ENCODE results near the gene TESK2. TPM values are rescaled to one million over a fixed set of nuclear protein-coding genes. Genes with fewer than 3 reads are reported as not detected.

TESK2 gene
- total RNA-seq, 1 experiment from 2014 or later: 1.5 TPM

DNA sequence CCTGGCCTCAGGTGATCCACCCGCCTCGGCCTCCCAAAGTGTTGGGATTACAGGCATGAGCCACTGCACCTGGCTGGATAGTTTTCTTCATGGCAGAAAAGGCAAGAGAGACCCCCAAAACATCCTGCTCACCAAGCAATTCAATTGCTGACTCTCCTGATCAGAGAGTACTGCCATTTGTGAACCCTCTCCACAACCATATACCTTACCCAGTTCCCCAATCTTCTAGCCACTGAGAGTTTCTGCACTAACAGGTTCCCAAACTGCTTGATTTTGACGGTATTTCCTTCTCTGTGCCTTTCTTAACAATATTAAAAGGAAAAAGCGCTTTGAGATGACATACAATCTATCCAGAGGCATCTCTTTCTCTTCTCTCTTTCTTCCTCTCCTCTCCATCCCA, 110.8 kb downstream of the TESK2 start:
- Histone ChIP-seq H3K9ac (ENCODE audit: low read length) (no peak overlapping the region), H3K27ac (ENCODE audit: low read length) (no peak overlapping the region), H3K4me3 (ENCODE audit: low read length) (no peak overlapping the region), H4K20me1 (ENCODE audit: insufficient read depth, low read depth, low read length) (no peaks in the 10 kb centered on the region), H3K9me3 (ENCODE audit: low read length) (no peaks in the 10 kb centered on the region), H3K27me3 (ENCODE audit: low read length) (no peaks in the 10 kb centered on the region), H3K4me2 (ENCODE audit: low read depth, low read length, poor library complexity, severe bottlenecking) (no peak overlapping the region), H3K9me2 (replicated peaks; ENCODE audit: insufficient read depth, low read length) (no peaks in the 10 kb centered on the region), H3K4me1 (ENCODE audit: low read length) (no peaks in the 10 kb centered on the region), H2AFZ (ENCODE audit: low read length) (no peak overlapping the region), H3K36me3 (ENCODE audit: insufficient read depth, low read length) (no peaks in the 10 kb centered on the region), H3K79me2 (ENCODE audit: low read length) (no peaks in the 10 kb centered on the region)
- DNase-seq: no peak

DNA sequence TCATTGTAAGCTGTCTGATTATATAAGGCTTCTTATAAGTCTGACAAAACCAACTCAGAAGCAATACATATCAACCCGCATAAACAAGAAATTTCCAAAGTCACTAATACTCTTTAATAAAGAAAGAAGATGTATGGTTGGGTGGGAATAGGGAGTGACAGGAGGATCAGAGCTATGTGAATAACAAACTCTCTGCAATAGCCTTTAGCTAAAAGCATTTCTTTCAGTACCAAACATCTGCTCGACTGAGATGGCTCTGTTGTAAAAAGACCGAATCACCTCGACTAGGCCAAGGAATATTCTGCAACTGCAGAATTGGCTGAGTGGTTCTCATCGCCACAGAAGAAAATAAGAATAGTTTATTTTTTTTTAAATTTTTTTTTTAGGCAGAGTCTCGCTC, 111.4 kb downstream of the TESK2 start:
- Histone ChIP-seq H3K9me2 (replicated peaks; ENCODE audit: insufficient read depth, low read length) (no peaks in the 10 kb centered on the region), H3K4me3 (ENCODE audit: low read length) (no peak overlapping the region), H3K9me3 (ENCODE audit: low read length) (no peaks in the 10 kb centered on the region), H3K36me3 (ENCODE audit: insufficient read depth, low read length) (no peaks in the 10 kb centered on the region), H4K20me1 (ENCODE audit: insufficient read depth, low read depth, low read length) (no peaks in the 10 kb centered on the region), H3K9ac (ENCODE audit: low read length) (no peak overlapping the region), H3K79me2 (ENCODE audit: low read length) (no peaks in the 10 kb centered on the region), H3K4me1 (ENCODE audit: low read length) (no peaks in the 10 kb centered on the region), H2AFZ (ENCODE audit: low read length) (no peak overlapping the region), H3K27me3 (ENCODE audit: low read length) (no peaks in the 10 kb centered on the region), H3K27ac (ENCODE audit: low read length) (no peak overlapping the region), H3K4me2 (ENCODE audit: low read depth, low read length, poor library complexity, severe bottlenecking) (no peak overlapping the region)
- DNase-seq: no peak

DNA sequence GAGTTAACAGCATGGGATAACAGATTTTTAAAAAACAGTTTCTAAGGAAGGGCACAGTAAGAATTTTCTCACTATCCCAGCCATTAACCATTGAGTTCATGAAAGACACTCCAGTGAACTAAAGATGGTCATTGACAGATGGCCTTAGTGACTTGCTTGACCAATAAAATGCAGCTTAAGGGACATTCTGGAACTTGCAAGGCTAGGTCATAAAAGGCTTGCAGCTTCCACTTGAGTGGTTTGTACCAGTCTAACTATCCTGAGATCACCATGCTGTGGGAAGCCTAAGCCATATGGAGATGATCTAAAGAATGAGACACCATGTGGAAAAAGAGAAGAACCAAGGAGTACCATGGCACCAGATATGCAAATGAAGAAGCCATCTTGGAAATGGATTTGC, 112.8 kb downstream of the TESK2 start:
- Histone ChIP-seq H3K27me3 (ENCODE audit: low read length) (no peaks in the 10 kb centered on the region), H3K4me1 (ENCODE audit: low read length) (no peaks in the 10 kb centered on the region), H4K20me1 (ENCODE audit: insufficient read depth, low read depth, low read length) (no peaks in the 10 kb centered on the region), H3K4me3 (ENCODE audit: low read length) (no peak overlapping the region), H3K4me2 (ENCODE audit: low read depth, low read length, poor library complexity, severe bottlenecking) (no peak overlapping the region), H3K9ac (ENCODE audit: low read length) (no peak overlapping the region), H3K79me2 (ENCODE audit: low read length) (no peaks in the 10 kb centered on the region), H3K27ac (ENCODE audit: low read length) (no peak overlapping the region), H3K36me3 (ENCODE audit: insufficient read depth, low read length) (no peaks in the 10 kb centered on the region), H3K9me2 (replicated peaks; ENCODE audit: insufficient read depth, low read length) (no peaks in the 10 kb centered on the region), H3K9me3 (ENCODE audit: low read length) (no peaks in the 10 kb centered on the region), H2AFZ (ENCODE audit: low read length) (no peak overlapping the region)
- no peak for DNase-seq

DNA sequence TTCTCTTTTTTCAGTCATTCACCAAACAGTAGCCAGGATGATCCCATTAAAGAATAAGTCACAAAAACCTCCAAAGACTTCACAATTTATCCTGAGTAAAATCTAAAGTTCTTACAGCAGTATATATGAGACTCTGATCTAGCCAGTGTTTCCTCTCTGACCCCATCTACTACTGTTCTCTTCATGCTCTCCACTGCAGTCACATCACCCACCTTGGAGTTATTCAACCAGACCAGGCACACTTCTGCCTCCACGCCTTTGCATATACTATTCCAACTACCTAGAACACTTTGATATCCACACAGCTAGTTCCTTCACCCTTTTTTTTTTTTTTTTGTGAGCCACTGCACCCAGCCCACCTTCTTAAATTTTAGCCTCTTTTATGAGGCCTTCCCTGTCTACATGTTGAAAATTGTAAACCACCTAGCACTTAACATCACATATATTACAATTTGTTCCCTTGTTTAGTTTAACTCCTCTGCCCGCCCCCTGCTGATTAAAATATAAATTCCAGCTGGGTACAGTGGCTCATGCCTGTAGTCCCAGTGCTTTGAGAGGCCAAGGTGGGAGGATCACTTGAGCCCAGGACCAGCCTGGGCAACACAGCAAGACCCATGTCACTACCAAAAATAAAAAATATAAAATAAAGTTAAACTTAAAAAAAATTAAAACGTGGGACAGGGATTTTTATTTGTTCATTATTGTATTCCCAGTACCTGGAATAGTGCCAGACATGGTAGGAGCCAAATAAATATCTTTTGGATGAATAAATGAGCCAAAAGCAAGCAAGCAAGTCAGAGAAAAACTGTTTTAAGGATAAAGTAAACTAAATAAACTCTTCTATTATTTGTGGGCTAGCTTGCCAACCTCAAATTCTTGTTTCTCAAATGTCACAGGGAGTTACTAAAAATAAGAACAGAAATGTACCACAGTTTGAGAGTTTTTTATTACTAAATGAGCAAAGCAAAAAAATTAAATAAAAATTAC, 115.6 kb downstream of the TESK2 start:
- Histone ChIP-seq H3K9me3 (ENCODE audit: low read length) (no peaks in the 10 kb centered on the region), H3K9ac (ENCODE audit: low read length) (no peak overlapping the region), H3K4me2 (ENCODE audit: low read depth, low read length, poor library complexity, severe bottlenecking) (no peak overlapping the region), H3K4me1 (ENCODE audit: low read length) (peaks cover 6% of the 10 kb centered on the region), H2AFZ (ENCODE audit: low read length) (no peak overlapping the region), H3K27me3 (ENCODE audit: low read length) (no peaks in the 10 kb centered on the region), H3K36me3 (ENCODE audit: insufficient read depth, low read length) (no peaks in the 10 kb centered on the region), H3K9me2 (replicated peaks; ENCODE audit: insufficient read depth, low read length) (no peaks in the 10 kb centered on the region), H3K27ac (ENCODE audit: low read length) (no peak overlapping the region), H3K4me3 (ENCODE audit: low read length) (no peak overlapping the region), H4K20me1 (ENCODE audit: insufficient read depth, low read depth, low read length) (no peaks in the 10 kb centered on the region), H3K79me2 (ENCODE audit: low read length) (no peaks in the 10 kb centered on the region)
- DNase-seq: no peak

DNA sequence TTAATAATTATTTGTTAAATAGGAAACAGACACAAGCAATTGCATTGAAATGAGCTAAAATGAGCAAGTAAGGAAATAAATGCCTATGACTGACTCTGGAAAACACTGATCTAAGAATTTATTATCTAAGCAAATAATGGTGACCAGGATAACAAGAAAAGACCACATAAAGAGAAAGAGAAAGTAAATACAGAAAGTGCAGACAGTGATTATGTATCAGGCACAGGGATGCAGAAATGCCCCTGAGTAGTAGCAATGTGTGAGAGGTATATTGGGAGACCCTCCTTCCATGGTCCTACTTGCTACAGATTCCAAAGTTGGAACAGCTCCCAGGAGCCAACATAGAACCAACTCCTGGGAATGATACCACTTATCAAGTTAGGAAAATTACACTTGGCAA, 117.4 kb downstream of the TESK2 start:
- H3K27me3 ChIP-seq (ENCODE audit: low read length): no peaks in the 10 kb centered on the region
- H3K27ac ChIP-seq (ENCODE audit: low read length): no peak overlapping the region
- no peaks in the 10 kb centered on the region for H3K79me2 ChIP-seq (ENCODE audit: low read length)
- H3K9me3 ChIP-seq (ENCODE audit: low read length): no peaks in the 10 kb centered on the region
- no peaks in the 10 kb centered on the region for H3K36me3 ChIP-seq (ENCODE audit: insufficient read depth, low read length)
- H4K20me1 ChIP-seq (ENCODE audit: insufficient read depth, low read depth, low read length): no peaks in the 10 kb centered on the region
- no peak overlapping the region for H2AFZ ChIP-seq (ENCODE audit: low read length)
- H3K4me1 ChIP-seq (ENCODE audit: low read length): peaks cover 6% of the 10 kb centered on the region
- H3K4me3 ChIP-seq (ENCODE audit: low read length): no peak overlapping the region
- H3K9me2 ChIP-seq (replicated peaks; ENCODE audit: insufficient read depth, low read length): no peaks in the 10 kb centered on the region
- H3K9ac ChIP-seq (ENCODE audit: low read length): no peak overlapping the region
- no peak for DNase-seq
- H3K4me2 ChIP-seq (ENCODE audit: low read depth, low read length, poor library complexity, severe bottlenecking): no peak overlapping the region

DNA sequence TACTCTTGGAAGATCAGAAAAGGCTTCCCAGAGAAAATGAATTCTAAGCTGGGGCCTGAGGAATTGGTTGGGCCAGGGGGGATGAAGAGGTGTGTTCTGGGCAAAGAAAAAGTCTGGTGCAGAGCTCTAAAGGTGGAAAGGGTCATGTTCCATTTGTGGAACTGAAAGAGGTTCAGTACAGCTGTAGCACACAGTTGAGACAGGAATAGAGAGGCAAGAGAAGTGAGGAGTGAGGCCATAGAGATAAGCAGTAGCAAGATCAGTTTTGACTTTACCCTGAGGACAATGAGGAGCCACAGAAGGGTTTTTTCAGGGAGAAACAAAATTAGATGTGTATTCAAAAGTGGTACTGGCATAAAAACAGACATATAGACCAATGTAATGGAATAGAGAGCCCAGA, 120.4 kb downstream of the TESK2 start:
- no peak overlapping the region for H3K4me2 ChIP-seq (ENCODE audit: low read depth, low read length, poor library complexity, severe bottlenecking)

DNA sequence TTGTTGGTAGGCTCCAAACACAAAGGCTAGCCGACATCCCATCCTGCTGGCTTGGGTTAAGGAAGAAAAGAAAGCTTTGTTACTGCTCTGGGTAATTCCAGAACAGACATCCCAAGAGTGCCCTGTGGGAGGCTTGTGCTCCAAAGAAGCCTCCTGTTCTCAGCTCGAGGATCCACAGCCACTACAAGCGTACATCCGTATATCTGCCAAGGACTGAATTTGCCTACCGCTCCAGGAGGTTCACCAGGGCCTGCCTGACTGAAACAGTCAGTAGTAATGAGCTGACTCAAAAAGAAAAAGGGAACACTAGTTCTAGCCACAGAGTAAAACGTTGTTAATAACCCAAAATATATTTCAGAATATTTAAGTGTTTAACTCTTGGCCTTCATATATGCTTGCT, 125.9 kb downstream of the TESK2 start:
- Histone ChIP-seq H3K27me3 (ENCODE audit: low read length) (no peaks in the 10 kb centered on the region), H2AFZ (ENCODE audit: low read length) (no peak overlapping the region), H3K4me2 (ENCODE audit: low read depth, low read length, poor library complexity, severe bottlenecking) (no peak overlapping the region), H3K9ac (ENCODE audit: low read length) (no peak overlapping the region), H3K79me2 (ENCODE audit: low read length) (no peaks in the 10 kb centered on the region), H3K4me1 (ENCODE audit: low read length) (peaks cover 1% of the 10 kb centered on the region), H3K9me3 (ENCODE audit: low read length) (no peaks in the 10 kb centered on the region), H3K4me3 (ENCODE audit: low read length) (no peak overlapping the region), H3K27ac (ENCODE audit: low read length) (no peak overlapping the region), H4K20me1 (ENCODE audit: insufficient read depth, low read depth, low read length) (no peaks in the 10 kb centered on the region), H3K36me3 (ENCODE audit: insufficient read depth, low read length) (no peaks in the 10 kb centered on the region), H3K9me2 (replicated peaks; ENCODE audit: insufficient read depth, low read length) (no peaks in the 10 kb centered on the region)
- no peak for DNase-seq

More for the DNA sequence above, 120.4 kb downstream of the TESK2 start:
- no peak overlapping the region for H3K4me3 ChIP-seq (ENCODE audit: low read length)
- H3K36me3 ChIP-seq (ENCODE audit: insufficient read depth, low read length): no peaks in the 10 kb centered on the region
- H3K27me3 ChIP-seq (ENCODE audit: low read length): no peaks in the 10 kb centered on the region
- H3K27ac ChIP-seq (ENCODE audit: low read length): no peak overlapping the region
- H3K79me2 ChIP-seq (ENCODE audit: low read length): no peaks in the 10 kb centered on the region
- no peaks in the 10 kb centered on the region for H4K20me1 ChIP-seq (ENCODE audit: insufficient read depth, low read depth, low read length)
- H3K9me3 ChIP-seq (ENCODE audit: low read length): no peaks in the 10 kb centered on the region
- no peaks in the 10 kb centered on the region for H3K9me2 ChIP-seq (replicated peaks; ENCODE audit: insufficient read depth, low read length)
- peaks cover 6% of the 10 kb centered on the region for H3K4me1 ChIP-seq (ENCODE audit: low read length)
- H2AFZ ChIP-seq (ENCODE audit: low read length): no peak overlapping the region
- no peak overlapping the region for H3K9ac ChIP-seq (ENCODE audit: low read length)
- no peak for DNase-seq

DNA sequence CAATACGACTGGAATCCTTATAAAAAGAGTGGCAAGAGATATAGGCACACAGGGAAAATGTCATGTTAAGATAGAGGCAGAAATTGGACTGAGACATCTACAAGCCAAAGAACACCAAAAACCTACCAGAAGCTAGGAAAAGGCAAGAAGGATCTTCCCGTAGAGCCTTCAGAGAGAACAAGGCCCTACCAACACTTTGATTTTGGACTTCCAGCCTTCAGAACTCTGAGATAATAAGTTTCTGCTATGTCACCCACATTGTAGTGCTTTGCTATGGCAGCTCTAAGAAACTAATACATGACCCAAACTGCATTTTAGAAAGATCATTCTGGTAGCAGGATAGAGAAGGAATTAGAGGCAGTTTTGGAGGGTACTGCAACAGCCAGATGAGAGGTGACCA, 126.7 kb downstream of the TESK2 start:
- Histone ChIP-seq H3K27me3 (ENCODE audit: low read length) (no peaks in the 10 kb centered on the region), H3K79me2 (ENCODE audit: low read length) (no peaks in the 10 kb centered on the region), H3K4me2 (ENCODE audit: low read depth, low read length, poor library complexity, severe bottlenecking) (no peak overlapping the region), H2AFZ (ENCODE audit: low read length) (no peak overlapping the region), H3K4me1 (ENCODE audit: low read length) (peaks cover 4% of the 10 kb centered on the region), H3K9me2 (replicated peaks; ENCODE audit: insufficient read depth, low read length) (no peaks in the 10 kb centered on the region), H3K9ac (ENCODE audit: low read length) (no peak overlapping the region), H4K20me1 (ENCODE audit: insufficient read depth, low read depth, low read length) (no peaks in the 10 kb centered on the region), H3K27ac (ENCODE audit: low read length) (no peak overlapping the region), H3K9me3 (ENCODE audit: low read length) (no peaks in the 10 kb centered on the region), H3K4me3 (ENCODE audit: low read length) (no peak overlapping the region), H3K36me3 (ENCODE audit: insufficient read depth, low read length) (no peaks in the 10 kb centered on the region)
- DNase-seq: no peak

Data from Karpas-422 (cell line).